NCI-H774 (cell line): ENCODE results near the gene KRTAP1-5.
"Not testable (repeated sequence)": the region's sequence is repeated elsewhere in the genome, so short reads cannot be mapped to it uniquely, and the experiment has no call there.

Source experiments
- DNase-seq: peaks from one replicate; lab custom pipeline; 2025; lab: John Stamatoyannopoulos, UW

The KRTAP1-5 gene

GRCh38 chr17:41004397-41004796 is 22.6 kb downstream of the KRTAP1-5 start:
- peak; percentile 42 for DNase-seq

- no peak for DNase-seq
These were observed 23.1 kb downstream of the KRTAP1-5 start for GRCh38 chr17:41003926-41004325.

GRCh38 chr17:41002814-41003213 is 24.2 kb downstream of the KRTAP1-5 start:
- DNase-seq: no peak

GRCh38 chr17:41001795-41002194 is 25.2 kb downstream of the KRTAP1-5 start:
- no peak for DNase-seq

GRCh38 chr17:40999563-40999962 is 27.4 kb downstream of the KRTAP1-5 start, which contains the start of gene KRTAP3-2:
TSS of gene KRTAP3-2 (minus strand) at chr17:40999906. CDS start at chr17:40999853, 53 bp downstream.
- not testable (repeated sequence) for DNase-seq

DNA sequence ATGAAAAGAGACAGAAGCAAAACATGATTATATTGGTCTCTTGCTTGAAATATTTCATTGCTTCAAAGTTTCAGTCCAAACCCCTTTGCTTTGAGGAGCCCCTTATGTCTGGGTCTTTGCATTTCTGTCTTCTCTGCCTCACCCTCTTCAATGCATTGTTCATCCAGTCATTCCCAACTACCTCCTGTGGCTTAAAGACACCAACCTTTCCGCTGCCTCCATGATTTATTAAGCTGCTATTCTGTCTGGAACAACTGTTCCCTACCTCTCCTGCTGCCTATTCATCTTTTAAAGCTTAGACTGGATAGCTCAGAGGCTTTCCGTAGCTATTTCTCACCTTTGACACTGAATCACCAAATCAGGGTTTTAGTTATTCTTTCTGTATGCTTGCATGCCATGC is 29.6 kb downstream of the KRTAP1-5 start:
- DNase-seq: no peak

- no peak for DNase-seq
These were observed 30.2 kb downstream of the KRTAP1-5 start for GRCh38 chr17:40996829-40997228.

GRCh38 chr17:40995116-40995515 is 31.9 kb downstream of the KRTAP1-5 start:
- DNase-seq: no peak

- DNase-seq: peak; percentile 58
These were observed 33.2 kb downstream of the KRTAP1-5 start, which contains the start of gene KRTAP3-3 for GRCh38 chr17:40993839-40994238. TSS of gene KRTAP3-3 (minus strand) at chr17:40994164. CDS start at chr17:40994097, 67 bp downstream.

DNA sequence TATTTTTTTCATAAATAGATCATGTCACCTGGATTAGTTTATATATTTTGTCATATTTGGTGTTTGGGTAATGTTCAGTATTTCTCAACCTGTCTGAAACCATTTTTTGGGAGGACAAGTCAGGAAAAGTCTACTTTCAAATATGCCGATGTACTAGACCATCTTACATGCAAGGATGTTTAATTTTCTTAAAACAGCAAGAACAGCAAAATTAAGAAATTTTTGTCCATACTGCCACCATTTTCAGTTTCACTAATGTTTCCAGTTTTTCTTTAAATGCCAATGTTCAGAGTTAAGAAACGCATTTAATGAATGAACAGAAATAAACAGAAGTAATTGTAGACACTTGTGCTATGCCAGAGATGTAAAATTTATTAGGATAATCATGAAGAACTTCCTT is 33.9 kb downstream of the KRTAP1-5 start:
- DNase-seq: no peak

DNA sequence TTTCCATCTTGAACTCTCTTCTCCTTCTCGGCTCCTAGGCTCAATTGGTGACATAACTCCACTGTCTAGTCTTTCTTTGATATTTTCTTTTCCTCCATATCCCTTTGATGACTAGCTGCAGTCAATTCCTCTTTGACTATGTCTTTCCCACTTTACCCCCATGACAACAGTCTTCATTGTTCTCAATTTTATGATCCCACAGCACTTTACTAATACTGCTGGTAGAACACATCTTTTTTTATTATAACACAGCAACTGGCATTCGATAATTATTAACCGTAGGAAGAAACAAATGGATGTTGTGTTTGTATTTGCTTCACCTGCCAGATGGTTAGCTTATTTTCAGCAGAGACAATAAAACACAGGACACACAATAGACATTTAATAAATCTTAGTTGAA is 34.3 kb downstream of the KRTAP1-5 start:
- DNase-seq: no peak

GRCh38 chr17:40986920-40987319 is 40.1 kb downstream of the KRTAP1-5 start:
- no peak for DNase-seq

DNA sequence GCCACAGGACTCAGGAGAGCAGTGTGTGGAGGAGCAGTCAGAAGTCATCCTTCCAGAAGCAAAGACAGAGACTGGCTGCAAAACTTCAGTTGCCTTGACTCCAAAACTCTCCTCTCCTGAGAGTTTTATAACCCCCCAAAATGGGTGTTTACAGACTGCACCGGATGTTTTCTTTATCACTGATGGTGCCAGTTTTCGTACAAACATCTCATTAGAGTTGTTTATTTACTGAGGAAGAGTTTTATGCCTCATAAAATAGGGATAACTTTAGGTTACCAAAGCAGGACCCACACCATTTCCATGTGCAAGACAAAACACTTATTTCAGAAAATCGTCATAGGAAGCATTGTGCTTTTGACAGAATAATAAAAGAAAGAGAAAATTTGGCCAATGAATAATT is 42.8 kb downstream of the KRTAP1-5 start, which contains the start of gene KRT40:
TSS of gene KRT40 (minus strand) at position 101 of the 400 bp plus-strand sequence. CDS start at position 48, 53 bp downstream.
- no peak for DNase-seq

GRCh38 chr17:40981115-40981514 is 45.9 kb downstream of the KRTAP1-5 start:
- no peak for DNase-seq

- no peak for DNase-seq
These were observed 46.4 kb downstream of the KRTAP1-5 start for GRCh38 chr17:40980596-40980995.

- DNase-seq: no peak
These were observed 46.9 kb downstream of the KRTAP1-5 start for GRCh38 chr17:40980117-40980516.

- no peak for DNase-seq
These were observed 48.3 kb downstream of the KRTAP1-5 start for GRCh38 chr17:40978575-40979151.
